Hepatocyte (in vitro differentiated cells): Measurements from ENCODE around the gene PTGES2. TPM values are rescaled to one million over a fixed set of nuclear protein-coding genes. Genes with fewer than 3 reads are reported as not detected.

Experiments used
- DNase-seq: peaks from one replicate; pipeline ENCODE4 v3.0.0-alpha.2; 2016; ENCODE audit warnings: low spot score
- H2AFZ ChIP-seq: fragments of 200-600 bp; sonication (generic); 2 replicates; pipeline ENCODE4 v1.6.0; 2016; ENCODE audit warnings: antibody characterized with exemption, mild to moderate bottlenecking
- H3K27ac ChIP-seq: fragments of 200-600 bp; sonication (generic); 2 replicates; pipeline ENCODE4 v1.5.1; 2016; ENCODE audit warnings: mild to moderate bottlenecking
- H3K27me3 ChIP-seq: fragments of 200-600 bp; sonication (generic); 2 replicates; pipeline ENCODE4 v1.6.1; 2016
- H3K36me3 ChIP-seq: fragments of 200-600 bp; sonication (generic); replicated peaks from 2 replicates; pipeline ENCODE4 v1.5.1; 2016; ENCODE audit warnings: low read depth; ENCODE audit not compliant: insufficient read depth
- H3K4me1 ChIP-seq: fragments of 200-600 bp; sonication (generic); 2 replicates; pipeline ENCODE4 v1.5.1; 2016; ENCODE audit warnings: mild to moderate bottlenecking, moderate library complexity; ENCODE audit not compliant: insufficient read depth
- H3K4me2 ChIP-seq: fragments of 200-600 bp; sonication (generic); 2 replicates; pipeline ENCODE4 v1.6.0; 2016
- H3K4me3 ChIP-seq: fragments of 200-600 bp; sonication (generic); 2 replicates; pipeline ENCODE4 v1.5.1; 2016; ENCODE audit warnings: mild to moderate bottlenecking
- H3K79me2 ChIP-seq: fragments of 200-600 bp; sonication (generic); 2 replicates; pipeline ENCODE4 v1.6.0; 2017; ENCODE audit warnings: mild to moderate bottlenecking
- H3K9me2 ChIP-seq: fragments of 200-600 bp; sonication (generic); replicated peaks from 2 replicates; pipeline ENCODE4 v1.6.0; 2017; ENCODE audit warnings: mild to moderate bottlenecking; ENCODE audit not compliant: insufficient read depth
- H3K9me3 ChIP-seq: fragments of 200-600 bp; sonication (generic); 2 replicates; pipeline ENCODE4 v1.5.1; 2016; ENCODE audit warnings: low read depth, mild to moderate bottlenecking
- H4K20me1 ChIP-seq: fragments of 200-600 bp; sonication (generic); 2 replicates; pipeline ENCODE4 v1.6.0; 2016; ENCODE audit warnings: mild to moderate bottlenecking; ENCODE audit not compliant: insufficient read depth, poor library complexity, severe bottlenecking
- CTCF ChIP-seq: fragments of 200-600 bp; sonication (generic); IDR thresholded peaks from 2 replicates; pipeline ENCODE4 v1.5.1; 2016; ENCODE audit warnings: antibody characterized with exemption, mild to moderate bottlenecking; ENCODE audit not compliant: poor library complexity
- EZH2 ChIP-seq: fragments of 200-600 bp; sonication (generic); IDR thresholded peaks from 2 replicates; pipeline ENCODE4 v1.6.1; 2016; ENCODE audit warnings: antibody characterized with exemption, mild to moderate bottlenecking, borderline replicate concordance
- EZH2phosphoT487 ChIP-seq: fragments of 200-600 bp; sonication (generic); IDR thresholded peaks from one replicate; pipeline ENCODE4 v1.6.1; 2018; ENCODE audit warnings: antibody characterized with exemption, mild to moderate bottlenecking, low read depth, moderate library complexity; ENCODE audit not compliant: unreplicated experiment, severe bottlenecking
- WGBS: methylation state at CpG from one replicate; pipeline ENCODE4 v1.1.6; 2016; ENCODE audit warnings: low lambda C conversion rate; ENCODE audit errors: missing lambda C conversion rate; 5-methylcytosine and 5-hydroxymethylcytosine counted together
- polyA plus RNA-seq: library from polyadenylated mRNA; unstranded; fragments of >200 nt; fragmentation: Nextera tagmentation; extraction: Ambion mirVana; gene quantifications from 2 replicates; pipeline ENCODE4 v1.2.1, GENCODE V29; 2016
- total RNA-seq: library from RNA; depleted of rRNA; stranded (reverse); fragments of >200 nt; gene quantifications from 2 replicates; pipeline ENCODE4 v1.2.3, GENCODE V29; 2014

Gene PTGES2
- total and polyA plus RNA-seq, 2 experiments from 2014 or later, result 29.4 to 68.1 TPM

- H3K4me3 ChIP-seq, result no peak overlapping the region
- 90% methylated on average over 7 of the region's 8 CpGs for WGBS
- H3K79me2 ChIP-seq, result no peaks in the 10 kb centered on the region
- DNase-seq, result no peak
- no peak for TF ChIP-seq EZH2phosphoT487
- no peak for TF ChIP-seq EZH2
- TF ChIP-seq CTCF, result no peak
- no peaks in the 10 kb centered on the region for H3K9me3 ChIP-seq
- no peak overlapping the region for H3K27ac ChIP-seq
- H3K9me2 ChIP-seq, result no peaks in the 10 kb centered on the region
- peaks cover 1% of the 10 kb centered on the region for H3K4me1 ChIP-seq
- H3K36me3 ChIP-seq, result no peaks in the 10 kb centered on the region
- no peak overlapping the region for H2AFZ ChIP-seq
- H4K20me1 ChIP-seq, result no peaks in the 10 kb centered on the region
- no peaks in the 10 kb centered on the region for H3K27me3 ChIP-seq
- no peak overlapping the region for H3K4me2 ChIP-seq
Observed at GRCh38 chr9:128143525-128144238, 16.2 kb upstream of the PTGES2 start.

GRCh38 chr9:128142596-128142995, 15.1 kb upstream of the PTGES2 start:
- no peak for TF ChIP-seq EZH2
- TF ChIP-seq EZH2phosphoT487, result no peak
- no peak for TF ChIP-seq CTCF
- 86% methylated on average over 2 of the region's 2 CpGs for WGBS
- H2AFZ ChIP-seq, result no peak overlapping the region

GRCh38 chr9:128142061-128142460, 14.5 kb upstream of the PTGES2 start:
- no peaks in the 10 kb centered on the region for H4K20me1 ChIP-seq
- DNase-seq, result no peak
- no peak overlapping the region for H2AFZ ChIP-seq
- H3K4me1 ChIP-seq, result no peaks in the 10 kb centered on the region
- H3K79me2 ChIP-seq, result no peaks in the 10 kb centered on the region
- H3K9me2 ChIP-seq, result no peaks in the 10 kb centered on the region
- no peaks in the 10 kb centered on the region for H3K9me3 ChIP-seq
- WGBS, result 76% methylated on average over 4 of the region's 4 CpGs
- H3K27ac ChIP-seq, result no peak overlapping the region
- H3K4me2 ChIP-seq, result no peak overlapping the region
- TF ChIP-seq CTCF (no peak), EZH2 (no peak), EZH2phosphoT487 (no peak)
- no peaks in the 10 kb centered on the region for H3K27me3 ChIP-seq
- H3K36me3 ChIP-seq, result no peaks in the 10 kb centered on the region
- no peak overlapping the region for H3K4me3 ChIP-seq

More at GRCh38 chr9:128142596-128142995, 15.1 kb upstream of the PTGES2 start:
- no peaks in the 10 kb centered on the region for H3K27me3 ChIP-seq
- no peaks in the 10 kb centered on the region for H3K9me3 ChIP-seq
- no peaks in the 10 kb centered on the region for H3K4me1 ChIP-seq
- no peaks in the 10 kb centered on the region for H3K9me2 ChIP-seq
- no peaks in the 10 kb centered on the region for H4K20me1 ChIP-seq
- no peak overlapping the region for H3K4me3 ChIP-seq
- no peak for DNase-seq
- no peaks in the 10 kb centered on the region for H3K36me3 ChIP-seq
- H3K4me2 ChIP-seq, result no peak overlapping the region
- no peaks in the 10 kb centered on the region for H3K79me2 ChIP-seq
- H3K27ac ChIP-seq, result no peak overlapping the region
